ENCODE results near the gene CLEC2A.

DNA sequence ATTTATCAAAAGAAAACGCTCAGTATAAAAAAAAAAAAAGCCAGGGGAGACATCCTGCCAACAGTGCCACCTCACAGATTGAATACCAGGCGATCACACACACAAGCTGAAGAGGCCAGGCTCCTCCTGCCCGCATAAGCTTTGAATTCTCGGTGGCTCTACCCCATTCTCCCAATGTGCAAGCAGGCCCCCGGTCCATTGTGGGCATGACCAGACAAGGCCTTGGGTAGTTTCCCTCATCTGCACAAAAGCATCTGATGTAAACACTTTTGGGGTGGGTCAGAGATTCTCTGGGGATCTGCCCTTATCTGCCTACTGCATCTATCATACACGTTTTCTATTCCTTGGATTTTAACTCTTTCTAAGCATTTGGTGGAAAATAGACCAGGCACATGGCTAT, 34.6 kb downstream of the CLEC2A start:
- TF ChIP-seq CSRNP3 (CRISPR knock-in tag; IDR thresholded peaks at IDR 0.05), result no peak
- no peak for TF ChIP-seq ZNF8 (CRISPR knock-in tag; IDR thresholded peaks at IDR 0.05)
- no peak for TF ChIP-seq ISL1 (CRISPR knock-in tag; IDR thresholded peaks at IDR 0.05)
- no peak for TF ChIP-seq PPARA (CRISPR knock-in tag; IDR thresholded peaks at IDR 0.05; ENCODE audit: borderline replicate concordance)
- TF ChIP-seq ZNF70 (CRISPR knock-in tag; IDR thresholded peaks at IDR 0.05), result no peak
- TF ChIP-seq TOX (CRISPR knock-in tag; IDR thresholded peaks at IDR 0.05; ENCODE audit: borderline replicate concordance), result no peak
- TF ChIP-seq, protein P1, sequence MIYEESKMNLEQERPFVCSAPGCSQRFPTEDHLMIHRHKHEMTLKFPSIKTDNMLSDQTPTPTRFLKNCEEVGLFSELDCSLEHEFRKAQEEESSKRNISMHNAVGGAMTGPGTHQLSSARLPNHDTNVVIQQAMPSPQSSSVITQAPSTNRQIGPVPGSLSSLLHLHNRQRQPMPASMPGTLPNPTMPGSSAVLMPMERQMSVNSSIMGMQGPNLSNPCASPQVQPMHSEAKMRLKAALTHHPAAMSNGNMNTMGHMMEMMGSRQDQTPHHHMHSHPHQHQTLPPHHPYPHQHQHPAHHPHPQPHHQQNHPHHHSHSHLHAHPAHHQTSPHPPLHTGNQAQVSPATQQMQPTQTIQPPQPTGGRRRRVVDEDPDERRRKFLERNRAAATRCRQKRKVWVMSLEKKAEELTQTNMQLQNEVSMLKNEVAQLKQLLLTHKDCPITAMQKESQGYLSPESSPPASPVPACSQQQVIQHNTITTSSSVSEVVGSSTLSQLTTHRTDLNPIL (CRISPR knock-in tag; IDR thresholded peaks at IDR 0.05; ENCODE audit: low read depth), result no peak
